ENCODE data around the gene STAT3.
"Not testable (repeated sequence)": the region's sequence is repeated elsewhere in the genome, so short reads cannot be mapped to it uniquely, and the experiment has no call there.

STAT3 gene

GRCh38 chr17:42346481-42346880, 41.8 kb downstream of the STAT3 start:
- DNase-seq (ENCODE audit: low read depth) = peak; percentile 34

- DNase-seq (ENCODE audit: low read depth) = peak; percentile 40
These were observed 42.7 kb downstream of the STAT3 start for GRCh38 chr17:42345396-42346073.

DNA sequence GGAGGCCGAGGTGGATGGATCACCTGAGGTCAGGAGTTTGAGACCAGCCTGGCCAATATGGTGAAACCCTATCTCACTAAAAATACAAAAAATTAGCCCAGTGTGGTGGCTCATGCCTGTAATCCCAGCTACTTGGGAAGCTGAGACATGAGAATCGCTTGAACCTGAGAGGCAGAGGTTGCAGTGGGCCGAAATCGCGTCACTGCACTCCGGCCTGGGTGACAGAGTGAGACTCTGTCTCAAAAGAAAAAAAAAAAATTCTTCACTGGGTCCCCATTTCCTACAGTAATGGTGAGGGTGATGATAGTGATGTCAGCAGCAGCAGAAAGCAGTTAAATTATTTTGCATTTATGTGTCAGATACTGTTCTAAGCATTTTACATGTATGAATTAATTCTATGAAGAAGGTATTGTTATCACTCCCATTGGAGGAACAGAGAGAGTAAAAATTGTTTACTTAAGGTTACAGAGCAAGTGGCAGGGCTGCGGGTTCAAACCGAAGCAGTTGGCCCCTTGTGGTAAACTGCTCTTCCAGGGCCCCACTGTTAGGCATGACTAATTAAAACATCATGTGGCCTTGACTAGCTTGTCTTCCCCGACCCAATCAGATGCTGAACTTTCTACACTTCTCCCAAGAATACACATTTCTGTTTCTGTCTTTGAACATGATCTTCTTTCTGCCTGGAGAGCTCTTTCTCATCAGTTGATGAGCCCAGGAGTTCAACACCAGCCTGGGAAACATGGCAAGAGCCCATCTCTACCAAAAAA, 45.8 kb downstream of the STAT3 start:
- peak; percentile 80 for DNase-seq (ENCODE audit: low read depth)

GRCh38 chr17:42341568-42341967, 46.7 kb downstream of the STAT3 start:
- DNase-seq (ENCODE audit: low read depth) = no peak

GRCh38 chr17:42340691-42341127, 47.5 kb downstream of the STAT3 start:
- no peak for DNase-seq (ENCODE audit: low read depth)

DNA sequence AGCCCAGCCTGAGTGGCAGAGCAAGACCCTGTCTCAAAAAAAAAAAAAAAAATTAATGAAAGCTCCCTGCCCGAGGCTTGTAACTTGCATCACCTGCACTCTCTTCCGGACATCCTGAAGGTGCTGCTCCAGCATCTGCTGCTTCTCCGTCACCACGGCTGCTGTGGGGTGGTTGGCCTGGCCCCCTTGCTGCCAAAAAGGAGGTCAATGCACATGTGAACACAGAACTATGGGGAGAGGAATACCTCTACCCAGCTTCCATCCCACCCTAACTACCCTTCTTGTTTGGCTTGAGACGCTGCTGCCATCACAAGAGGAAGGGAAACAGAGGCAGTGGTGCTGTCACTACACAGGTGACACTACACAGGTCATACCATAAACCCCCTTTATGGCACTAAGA, 49.0 kb downstream of the STAT3 start:
- DNase-seq (ENCODE audit: low read depth) = no peak

DNA sequence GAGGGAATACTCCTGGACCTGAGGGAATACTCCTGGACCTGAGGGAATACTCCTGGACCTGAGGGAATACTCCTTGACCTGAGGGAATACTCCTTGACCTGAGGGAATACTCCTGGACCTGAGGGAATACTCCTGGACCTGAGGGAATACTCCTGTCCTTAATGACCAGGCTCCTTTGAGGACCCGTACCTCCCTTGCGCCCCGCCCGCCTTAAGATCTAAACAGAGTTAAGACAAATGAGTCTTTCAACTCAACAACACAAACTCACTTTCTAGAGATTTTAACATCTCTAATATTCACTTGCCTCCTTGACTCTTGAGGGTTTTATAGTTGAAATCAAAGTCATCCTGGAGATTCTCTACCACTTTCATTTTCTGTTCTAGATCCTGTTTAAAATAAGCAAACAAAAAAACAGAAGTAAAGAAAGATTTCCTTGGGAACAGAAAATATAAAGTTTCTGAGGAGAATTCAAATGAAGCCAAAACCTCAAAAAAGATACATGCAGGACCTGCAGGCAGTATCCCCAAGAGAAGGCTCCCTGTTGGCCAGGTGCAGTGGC, 49.7 kb downstream of the STAT3 start:
- no peak for DNase-seq (ENCODE audit: low read depth)

DNA sequence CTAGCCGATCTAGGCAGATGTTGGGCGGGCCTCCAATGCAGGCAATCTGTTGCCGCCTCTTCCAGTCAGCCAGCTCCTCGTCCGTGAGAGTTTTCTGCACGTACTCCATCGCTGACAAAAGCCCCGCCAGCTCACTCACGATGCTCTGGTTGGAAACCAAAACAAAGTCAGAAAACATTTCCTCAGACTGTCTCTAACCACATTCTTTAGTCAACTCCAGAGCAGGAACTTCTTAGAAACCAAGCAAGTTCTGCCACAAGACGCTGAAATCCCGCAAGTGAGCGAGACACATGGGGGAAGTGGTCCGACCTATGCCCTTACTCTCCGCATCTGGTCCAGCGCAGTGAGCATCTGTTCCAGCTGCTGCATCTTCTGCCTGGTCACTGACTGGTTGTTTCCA, 50.8 kb downstream of the STAT3 start:
- peak; percentile 79 for DNase-seq (ENCODE audit: low read depth)

- no peak for DNase-seq (ENCODE audit: low read depth)
These were observed 53.6 kb downstream of the STAT3 start for GRCh38 chr17:42334677-42335076.

- DNase-seq (ENCODE audit: low read depth) = no peak
These were observed 55.2 kb downstream of the STAT3 start for GRCh38 chr17:42333053-42333452.

DNA sequence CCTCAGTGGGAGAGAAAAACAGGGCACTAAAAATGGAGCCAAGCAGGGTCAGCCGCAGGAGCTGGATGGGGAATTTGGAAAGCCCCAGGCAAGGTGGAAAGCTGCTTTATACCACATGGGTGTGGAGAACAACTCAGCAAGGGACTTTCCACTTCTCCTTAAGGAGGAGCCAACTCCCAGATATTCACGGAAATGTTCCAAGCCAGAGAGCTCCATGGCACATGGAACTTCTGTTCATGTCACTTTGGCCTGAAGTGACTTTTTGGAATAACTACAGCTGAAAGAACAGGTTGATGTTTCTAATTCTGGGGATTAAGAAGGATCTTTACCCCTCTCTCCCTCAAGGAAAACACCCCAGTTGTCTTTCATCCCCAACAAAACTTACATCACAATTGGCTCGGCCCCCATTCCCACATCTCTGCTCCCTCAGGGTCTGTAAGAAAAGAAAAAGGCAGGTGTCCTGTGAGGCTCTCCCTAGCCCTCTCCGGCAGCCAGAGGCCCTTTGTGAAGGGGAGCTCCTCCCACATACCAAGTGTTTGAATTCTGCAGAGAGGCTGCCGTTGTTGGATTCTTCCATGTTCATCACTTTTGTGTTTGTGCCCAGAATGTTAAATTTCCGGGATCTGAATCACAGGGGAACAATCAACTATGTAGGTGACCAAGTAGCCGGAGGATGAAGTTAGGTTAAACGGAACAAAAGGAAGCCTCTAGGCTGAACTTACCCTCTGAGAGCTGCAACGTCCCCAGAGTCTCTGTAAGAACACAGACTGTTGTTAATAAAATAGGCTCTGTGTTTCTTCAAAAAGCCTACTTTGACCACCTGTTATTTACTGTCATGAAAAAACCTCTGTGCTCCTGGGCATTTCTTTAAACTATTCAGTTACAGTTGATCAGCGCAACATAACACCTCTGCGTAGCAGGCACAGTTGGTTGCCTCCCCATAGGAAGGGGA, 58.9 kb downstream of the STAT3 start:
- no peak for DNase-seq (ENCODE audit: low read depth)

GRCh38 chr17:42325026-42325425, 63.2 kb downstream of the STAT3 start:
- DNase-seq (ENCODE audit: low read depth) = peak; percentile 86

DNA sequence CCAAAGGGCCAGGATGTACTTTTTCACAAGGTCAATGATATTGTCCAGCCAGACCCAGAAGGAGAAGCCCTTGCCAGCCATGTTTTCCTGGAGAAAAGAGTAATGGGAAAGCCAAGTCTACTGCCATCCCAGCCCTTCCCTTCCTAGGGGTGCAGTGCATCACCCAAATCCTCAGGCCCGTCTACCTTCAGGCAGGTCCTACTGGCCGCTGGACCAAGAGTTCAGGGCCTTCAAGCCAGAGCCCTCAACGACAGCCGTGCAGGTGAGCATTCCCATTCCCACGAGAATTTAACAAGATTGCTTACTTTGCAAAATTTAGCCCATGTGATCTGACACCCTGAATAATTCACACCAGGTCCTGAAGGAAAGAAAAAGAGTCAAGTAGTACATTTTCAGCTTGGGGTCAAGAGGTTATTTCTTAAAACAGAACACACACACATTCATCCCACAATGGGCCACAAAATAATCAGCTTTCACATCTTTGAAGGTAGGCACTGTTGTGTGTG, 64.9 kb downstream of the STAT3 start:
- no peak for DNase-seq (ENCODE audit: low read depth)

DNA sequence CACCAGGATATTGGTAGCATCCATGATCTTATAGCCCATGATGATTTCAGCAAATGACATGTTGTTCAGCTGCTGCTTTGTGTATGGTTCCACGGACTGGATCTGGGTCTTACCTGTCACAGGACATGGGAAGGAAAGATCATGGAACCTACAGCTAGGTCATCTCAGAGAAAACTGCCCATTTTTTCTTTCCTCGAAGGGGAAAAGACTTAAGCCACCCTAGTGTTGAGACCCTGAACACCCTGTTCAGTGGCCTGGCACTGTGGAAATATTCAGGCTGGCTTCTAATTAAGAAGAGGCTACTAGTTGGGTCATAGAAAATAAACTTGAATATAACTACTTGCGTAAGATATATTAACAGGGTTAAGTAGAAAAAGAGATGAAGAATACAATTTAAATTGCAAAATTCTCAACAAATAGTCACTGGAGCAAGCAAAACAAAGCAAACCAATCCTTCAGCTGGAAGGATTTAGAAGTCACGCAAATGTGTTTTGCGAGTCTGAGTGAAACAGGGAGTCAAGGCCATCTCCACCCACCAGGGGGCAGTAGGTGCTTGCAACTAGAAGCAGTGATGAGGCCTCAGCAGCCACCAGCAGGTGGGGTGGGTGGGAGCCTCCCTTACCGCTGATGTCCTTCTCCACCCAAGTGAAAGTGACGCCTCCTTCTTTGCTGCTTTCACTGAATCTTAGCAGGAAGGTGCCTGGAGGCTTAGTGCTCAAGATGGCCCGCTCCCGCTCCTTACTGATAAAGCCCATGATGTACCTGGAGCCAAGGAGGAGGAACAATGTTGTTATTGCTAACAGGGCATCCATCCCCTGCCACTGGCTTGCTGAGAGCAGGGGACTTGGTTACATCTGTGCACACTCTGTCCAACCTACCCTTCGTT, 65.6 kb downstream of the STAT3 start:
- peak; percentile 88 for DNase-seq (ENCODE audit: low read depth)

DNA sequence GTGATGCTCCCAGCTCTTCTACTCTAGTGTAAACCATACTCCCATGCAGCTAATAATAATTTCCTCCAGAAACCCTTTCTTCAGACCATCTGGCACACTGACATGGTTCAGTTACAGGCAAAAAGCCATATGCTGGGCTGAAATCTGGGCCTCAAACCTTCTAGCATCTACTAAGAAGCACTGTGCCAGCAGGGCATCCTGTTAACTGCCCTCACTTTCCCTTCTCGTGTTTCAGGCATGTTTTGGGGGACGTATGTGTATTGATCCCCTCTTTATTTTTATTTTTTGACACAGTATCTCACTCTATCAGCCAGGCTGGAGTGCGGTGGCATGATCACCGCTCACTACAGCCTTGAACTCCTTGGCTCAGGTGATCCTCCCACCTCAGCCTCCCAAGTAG, 66.7 kb downstream of the STAT3 start:
- no peak for DNase-seq (ENCODE audit: low read depth)

GRCh38 chr17:42317967-42318366, 70.3 kb downstream of the STAT3 start:
- not testable (repeated sequence) for DNase-seq (ENCODE audit: low read depth)

DNA sequence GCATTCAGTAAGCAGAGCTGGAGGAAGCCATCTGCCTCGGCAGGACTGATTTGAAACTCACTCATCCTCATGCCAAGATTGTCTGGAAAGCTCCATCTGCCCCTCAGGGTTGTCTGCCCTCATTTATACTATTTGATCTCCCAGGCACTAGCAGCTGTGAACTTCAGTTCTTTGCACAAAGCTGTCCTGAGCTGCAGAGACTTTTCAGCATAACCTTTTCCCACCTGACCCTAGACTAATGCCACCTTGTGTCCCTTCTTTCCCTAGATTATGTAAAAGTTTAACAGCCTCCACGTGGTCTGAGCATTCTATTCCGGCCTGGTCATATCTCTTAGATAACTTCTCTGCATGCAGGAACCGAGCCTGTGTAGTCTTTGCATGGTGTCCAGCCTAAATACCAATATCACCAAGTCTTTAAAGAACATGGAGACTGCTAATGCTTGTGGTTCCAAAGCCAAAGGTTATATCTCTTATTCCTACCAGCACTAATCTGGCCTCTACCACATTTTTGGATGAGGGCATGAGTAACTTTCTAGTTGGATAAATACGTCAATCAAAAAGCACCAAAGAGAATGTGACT, 70.9 kb downstream of the STAT3 start:
- DNase-seq (ENCODE audit: low read depth) = no peak

DNA sequence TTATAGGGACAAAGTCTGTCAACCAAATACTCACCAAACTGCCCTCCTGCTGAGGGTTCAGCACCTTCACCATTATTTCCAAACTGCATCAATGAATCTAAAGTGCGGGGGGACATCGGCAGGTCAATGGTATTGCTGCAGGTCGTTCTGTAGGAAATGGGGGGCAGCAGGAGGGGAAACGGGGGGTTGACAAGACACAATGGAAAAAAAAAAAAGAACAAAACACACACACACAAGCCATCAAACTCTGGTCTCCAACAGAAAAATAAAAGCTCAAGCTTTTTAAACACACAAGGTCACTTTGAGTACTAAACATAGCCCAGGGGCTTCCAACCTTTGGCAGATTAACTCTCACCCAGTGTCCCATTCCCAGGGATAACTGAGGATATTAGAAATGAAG, 71.5 kb downstream of the STAT3 start:
- no peak for DNase-seq (ENCODE audit: low read depth)

DNA sequence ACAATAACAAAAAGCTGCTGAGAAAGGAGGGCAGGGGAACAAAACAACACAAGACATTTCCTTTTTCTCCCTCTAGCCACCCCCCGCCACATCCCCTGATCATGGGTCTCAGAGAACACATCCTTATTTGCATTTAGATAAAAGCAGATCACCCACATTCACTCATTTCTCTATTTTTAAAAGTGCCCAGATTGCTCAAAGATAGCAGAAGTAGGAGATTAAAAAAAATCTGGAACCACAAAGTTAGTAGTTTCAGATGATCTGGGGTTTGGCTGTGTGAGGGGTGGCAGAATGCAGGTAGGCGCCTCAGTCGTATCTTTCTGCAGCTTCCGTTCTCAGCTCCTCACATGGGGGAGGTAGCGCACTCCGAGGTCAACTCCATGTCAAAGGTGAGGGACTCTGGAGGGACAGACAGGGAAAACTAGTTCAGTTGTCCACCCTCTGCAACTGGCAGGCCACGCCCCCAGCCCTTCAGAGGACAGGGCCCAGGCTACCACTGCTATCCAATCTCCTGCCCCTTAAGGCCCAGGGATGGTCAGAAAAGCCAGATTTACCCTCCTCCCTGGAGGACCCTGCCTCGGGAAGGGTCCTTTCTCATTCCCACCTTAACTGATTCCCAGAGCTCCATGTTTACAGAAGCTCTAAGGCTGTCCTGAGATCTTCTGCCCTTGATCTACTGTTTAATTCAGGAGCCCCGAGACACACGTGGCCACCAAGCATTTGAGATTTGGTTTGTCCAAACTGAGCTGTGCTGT, 72.7 kb downstream of the STAT3 start:
- DNase-seq (ENCODE audit: low read depth) = no peak

All from amniotic epithelial cell (primary cell).